Smooth muscle cell of the brain vasculature (primary cell): Measurements from ENCODE around the gene TNNC1.

Experiments used
- DNase-seq: peaks from one replicate; pipeline ENCODE4 v3.0.0-alpha.2; 2012; ENCODE audit warnings: low read depth, low spot score

TNNC1 gene

DNA sequence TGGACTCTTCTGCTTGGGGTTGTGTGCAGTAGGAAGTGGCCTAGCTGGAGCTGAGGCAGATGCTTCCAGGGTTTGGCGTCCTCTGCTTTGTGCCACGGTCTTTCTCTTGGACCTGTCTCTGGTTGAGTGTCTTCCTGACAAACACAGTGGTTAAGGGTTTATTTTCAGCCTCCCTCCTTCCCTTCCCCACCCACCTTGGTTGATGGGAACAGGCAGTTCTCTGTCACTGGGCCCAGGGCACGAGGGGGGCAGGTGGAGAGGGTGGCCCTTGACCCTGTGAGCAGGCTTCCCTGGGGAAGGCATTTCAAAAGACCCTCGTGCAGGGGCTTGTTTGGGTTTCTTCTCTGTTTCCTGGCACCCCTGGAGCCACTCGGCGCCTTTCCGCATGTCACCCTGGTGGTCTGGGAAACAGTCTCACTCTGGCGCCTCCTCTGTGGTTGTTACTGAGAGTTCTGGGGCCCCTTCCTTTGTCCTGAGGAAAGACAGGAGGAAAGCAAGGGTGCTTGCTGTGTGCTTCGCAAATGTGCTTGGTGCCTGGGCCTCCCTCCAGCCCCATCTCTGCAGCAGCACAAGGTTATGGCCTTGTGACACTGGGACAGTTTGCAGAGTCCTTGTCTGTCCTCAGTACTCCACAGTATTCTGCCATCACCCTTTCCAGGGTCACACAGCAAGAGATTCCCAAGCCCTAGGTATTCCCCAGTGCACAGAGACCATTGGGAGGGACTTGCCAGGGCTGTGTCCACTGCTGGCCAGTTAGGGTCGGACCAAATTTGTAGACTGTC, 31.0 kb upstream of the TNNC1 start:
- no peak for DNase-seq

DNA sequence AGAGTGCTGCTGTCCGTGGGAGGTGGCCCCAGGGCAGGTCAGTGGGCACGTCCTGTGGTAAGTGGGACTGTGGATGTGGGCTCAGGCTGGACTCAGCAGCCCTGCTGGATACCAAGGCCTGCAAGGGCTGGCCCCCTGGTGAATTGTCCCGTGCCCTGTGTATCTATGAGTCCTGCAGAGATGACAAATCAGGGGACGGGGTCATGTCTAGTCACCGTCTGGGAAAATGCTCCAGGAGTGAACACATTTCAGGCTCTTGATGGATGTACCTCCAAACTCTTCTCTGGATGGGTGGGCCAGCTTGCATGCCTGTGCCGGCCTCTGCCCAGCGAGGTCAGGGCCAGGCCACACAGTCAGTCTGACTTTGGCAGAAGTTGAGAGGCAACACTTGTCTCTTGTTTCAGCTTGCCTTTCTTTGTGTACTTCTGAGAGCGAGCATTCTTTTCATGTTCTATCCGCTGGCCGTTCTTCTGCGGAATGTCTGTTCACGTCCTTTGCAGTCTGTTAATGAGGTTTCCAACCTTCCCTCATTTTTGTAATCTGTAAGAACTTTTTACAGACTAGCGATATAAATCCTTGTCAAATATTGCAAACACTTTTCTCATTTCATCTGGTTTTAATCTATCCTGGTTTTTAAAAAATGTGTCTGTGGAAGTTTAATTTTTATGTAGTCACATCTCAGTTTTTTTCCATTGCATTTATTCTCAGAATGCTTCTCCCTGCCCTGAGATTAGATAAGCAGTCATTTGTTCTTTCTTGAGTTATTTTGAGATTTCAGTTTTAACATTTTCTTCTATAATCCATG, 29.9 kb upstream of the TNNC1 start:
- DNase-seq: no peak

- DNase-seq: no peak
Measured at GRCh38 chr3:52483081-52483480, 29.2 kb upstream of the TNNC1 start.

GRCh38 chr3:52481819-52482521, 28.1 kb upstream of the TNNC1 start:
- no peak for DNase-seq

GRCh38 chr3:52480768-52481715, 27.2 kb upstream of the TNNC1 start:
- DNase-seq: no peak

GRCh38 chr3:52479877-52480575, 26.2 kb upstream of the TNNC1 start:
- no peak for DNase-seq

- DNase-seq: no peak
Measured at GRCh38 chr3:52479037-52479876, 25.4 kb upstream of the TNNC1 start.

- DNase-seq: no peak
Measured at GRCh38 chr3:52477796-52478095, 23.9 kb upstream of the TNNC1 start.

DNA sequence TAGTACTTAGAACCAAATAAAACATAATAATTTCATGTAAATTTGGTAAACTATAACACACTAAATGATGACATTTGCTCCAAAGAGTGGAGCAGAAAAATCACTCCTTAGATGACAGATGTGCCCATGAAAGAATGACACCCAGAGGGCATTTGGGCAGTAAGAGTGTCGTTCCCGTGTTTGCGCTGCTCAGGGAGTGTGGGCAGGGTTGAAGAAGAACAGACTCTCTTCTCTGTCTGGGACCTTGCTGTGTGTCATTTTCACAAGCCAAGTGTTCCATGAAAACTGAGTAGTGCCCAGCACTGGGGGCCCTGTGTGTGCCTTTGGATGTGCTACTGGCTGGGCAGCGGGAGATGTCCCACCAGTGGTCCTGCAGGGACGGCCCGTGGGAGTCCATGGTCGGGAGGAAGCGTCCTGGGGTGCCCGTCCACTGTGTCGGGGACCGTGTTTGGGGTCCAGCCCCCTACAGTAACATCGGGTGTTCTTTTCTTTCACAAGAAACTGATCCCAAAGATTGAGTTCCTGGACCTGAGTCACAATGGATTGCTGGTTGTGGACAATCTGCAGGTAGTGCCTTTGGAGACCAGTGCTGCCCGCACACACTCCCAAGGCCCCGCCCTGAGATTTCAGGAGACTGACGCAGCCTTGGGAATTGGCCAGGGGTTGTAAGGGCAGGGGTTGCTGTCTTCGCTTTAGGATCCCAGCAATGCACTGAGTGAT, 23.4 kb upstream of the TNNC1 start:
- no peak for DNase-seq

DNA sequence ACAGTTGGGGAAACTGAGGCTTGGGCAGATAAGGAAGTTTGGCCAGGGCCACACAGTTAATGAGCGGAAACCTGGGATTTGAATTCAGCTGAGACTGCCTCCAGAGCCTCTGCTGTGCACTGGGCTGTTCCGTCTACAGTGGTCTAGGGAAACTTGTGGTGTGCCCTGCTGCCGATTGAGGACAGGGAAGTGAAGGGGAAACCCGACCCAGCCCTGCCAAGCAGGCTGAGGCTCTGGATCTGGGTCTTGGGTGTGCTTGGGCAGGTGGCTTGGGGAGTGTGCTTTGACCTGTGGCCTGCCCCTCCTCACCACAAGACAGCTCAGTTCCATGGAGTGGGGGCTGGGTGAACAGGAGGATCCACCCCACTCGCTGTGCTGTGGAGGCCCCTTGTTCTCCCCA, 19.2 kb upstream of the TNNC1 start:
- DNase-seq: no peak

DNA sequence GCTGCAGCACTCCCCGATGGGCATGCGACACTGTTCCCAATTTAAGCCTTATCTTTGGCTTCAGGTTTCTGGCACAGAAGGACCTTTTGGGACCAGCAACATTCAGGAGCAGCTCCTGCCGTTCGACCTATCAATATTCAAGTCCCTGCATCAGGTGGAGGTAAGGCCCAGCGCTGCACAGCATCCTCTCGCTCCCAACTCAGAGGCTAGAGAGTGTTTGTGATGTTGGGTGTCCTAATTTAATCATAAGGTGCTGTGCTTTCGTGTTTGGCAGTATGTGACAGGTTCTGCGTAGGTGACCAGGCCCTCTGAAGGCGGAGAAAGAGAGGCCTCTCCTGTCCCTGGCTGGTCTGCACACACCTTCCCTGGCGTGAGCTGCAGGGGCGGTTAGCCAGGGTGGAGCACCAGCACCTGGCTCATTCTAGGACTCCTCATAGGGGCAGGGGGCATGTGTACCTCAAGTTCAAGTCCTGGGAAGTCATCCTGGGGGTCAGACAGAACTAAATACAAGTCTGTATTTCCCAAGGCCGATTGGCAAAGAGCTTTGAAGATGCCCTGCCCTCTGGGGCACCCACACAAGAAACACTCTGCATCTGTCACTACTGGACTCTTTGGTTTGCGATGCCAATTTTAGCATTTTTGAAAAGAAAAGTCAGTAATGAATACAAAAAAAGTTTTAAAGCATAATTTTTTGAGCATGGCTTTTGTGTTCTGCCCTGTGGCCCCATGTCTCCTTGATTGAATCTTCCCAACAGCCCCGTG, 18.6 kb upstream of the TNNC1 start:
- DNase-seq: no peak

GRCh38 chr3:52471371-52472238, 17.8 kb upstream of the TNNC1 start:
- no peak for DNase-seq

GRCh38 chr3:52470920-52471319, 17.1 kb upstream of the TNNC1 start:
- no peak for DNase-seq

DNA sequence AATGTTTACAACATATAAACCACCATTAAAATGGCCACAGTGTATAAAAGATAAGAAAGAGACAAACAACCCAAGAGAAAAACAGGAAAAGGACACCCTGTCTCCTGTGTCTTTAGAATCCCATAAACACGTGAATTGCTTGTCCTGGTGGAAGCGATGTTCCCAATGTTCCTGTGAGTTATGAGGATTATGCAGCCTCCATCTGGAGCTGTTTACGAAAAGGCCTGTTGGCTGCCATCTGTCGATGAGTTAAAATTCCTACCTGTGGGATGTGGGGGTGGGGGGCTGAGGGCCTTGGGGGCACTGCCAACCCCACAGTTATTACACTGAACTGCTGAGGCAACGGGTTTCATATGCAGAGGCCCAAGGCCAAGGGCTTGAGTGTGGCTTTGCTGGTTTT, 15.2 kb upstream of the TNNC1 start:
- DNase-seq: no peak

GRCh38 chr3:52468336-52468735, 14.5 kb upstream of the TNNC1 start:
- DNase-seq: no peak

DNA sequence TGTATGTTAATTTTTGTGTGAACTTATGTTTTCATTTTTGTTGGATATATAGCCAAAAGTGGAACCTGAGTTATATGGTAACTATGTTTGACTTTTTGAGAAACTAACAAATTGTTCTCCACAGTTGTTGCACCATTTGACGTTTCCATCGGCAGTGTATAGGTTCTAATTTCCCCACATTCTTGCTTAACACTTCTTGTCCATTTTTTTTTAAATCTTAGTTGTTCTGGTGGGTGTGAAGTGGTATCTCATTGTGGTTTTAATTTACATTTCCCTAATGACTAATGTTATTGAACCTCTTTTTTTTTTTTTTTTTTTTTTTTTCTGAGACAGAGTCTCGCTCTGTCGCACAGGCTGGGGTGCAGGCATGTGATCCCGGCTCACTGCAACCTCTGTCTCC, 9.6 kb upstream of the TNNC1 start:
- DNase-seq: no peak

DNA sequence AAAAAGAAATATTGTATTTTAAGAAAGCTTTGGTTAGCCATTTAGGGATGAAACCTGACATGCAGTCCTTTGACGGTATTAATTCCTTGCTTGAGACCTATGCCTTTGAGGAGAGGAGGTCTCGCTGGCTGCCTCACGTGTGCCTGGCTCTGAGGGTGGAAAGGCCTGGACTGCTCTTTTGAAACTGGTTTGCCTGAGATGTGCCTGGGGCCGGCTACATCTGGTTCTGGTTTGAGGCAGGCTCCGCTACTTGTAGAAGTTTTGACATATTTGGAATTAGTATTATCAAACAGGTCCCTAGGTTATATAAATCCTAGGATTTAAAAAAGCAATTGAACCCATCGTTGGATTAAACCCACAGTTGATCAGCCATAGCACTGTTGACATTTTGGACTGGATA, 8.0 kb upstream of the TNNC1 start:
- DNase-seq: no peak
